ENCODE data around the gene BRIP1. TPM values are rescaled to one million over a fixed set of nuclear protein-coding genes. Genes with fewer than 3 reads are reported as not detected.

The BRIP1 gene
- total and polyA plus RNA-seq, 2 donors (not counting 3 experiments of a cell fraction or from before 2014, with no cell fraction given), result 1.8 to 12.1 TPM

DNA sequence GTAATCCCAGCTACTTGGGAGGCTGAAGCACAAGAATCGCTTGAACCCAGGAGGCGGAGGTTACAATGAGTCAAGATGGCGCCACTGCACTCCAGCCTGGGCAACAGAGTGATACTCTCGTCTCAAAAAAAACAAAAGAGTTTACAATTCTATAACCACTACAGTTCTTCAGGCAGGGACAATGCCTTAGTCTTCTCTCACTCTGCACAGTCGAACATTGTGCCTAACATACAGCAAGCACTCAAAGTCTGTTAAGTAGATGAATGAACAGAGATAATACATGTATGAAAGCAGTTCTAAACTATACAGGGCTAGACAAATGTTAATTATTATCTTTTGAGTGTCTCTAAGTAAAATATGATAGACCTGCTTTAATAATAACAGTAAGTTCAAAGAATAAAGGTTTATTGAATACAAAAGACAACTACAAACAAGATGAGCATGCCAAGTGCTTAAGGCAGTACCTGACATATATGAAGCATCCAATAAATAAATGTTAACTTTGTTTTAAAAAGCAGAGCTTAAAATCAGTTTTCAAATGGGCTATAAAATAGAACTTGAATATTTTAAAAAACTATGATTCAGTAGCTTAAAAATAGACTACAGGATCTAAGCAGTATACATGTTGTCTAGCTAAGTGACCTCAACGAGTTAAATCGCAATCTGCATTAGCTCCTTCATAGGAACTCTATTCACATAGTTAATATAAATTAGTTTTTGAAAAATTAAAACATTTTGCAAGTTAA is 45.1 kb upstream of the BRIP1 start:
- H3K36me3 ChIP-seq (ENCODE audit: control insufficient read depth in 2 of 2, extremely low read depth in 1 of 2, insufficient read depth in 2 of 2, low read length in 2 of 2), result peaks cover 3% of the 10 kb centered on the region in 2 experiments
- H3K4me2 ChIP-seq (ENCODE audit: insufficient read depth, low read length), result no peak overlapping the region
- BruUV-seq (replicated peaks), result no TSS peak
- ChIA-PET CTCF (no interaction called here), POLR2A (no interaction called here)
- H4K20me1 ChIP-seq (replicated peaks; ENCODE audit: control insufficient read depth, extremely low read depth, insufficient read depth, low read length), result no peaks in the 10 kb centered on the region
- H3K9me1 ChIP-seq (replicated peaks; ENCODE audit: control insufficient read depth, extremely low read depth, insufficient read depth, low read length), result no peaks in the 10 kb centered on the region
- no peaks in the 10 kb centered on the region for H3K79me2 ChIP-seq (ENCODE audit: control insufficient read depth, insufficient read depth, low read length)
- no peak overlapping the region for H3K9ac ChIP-seq (replicated peaks; ENCODE audit: extremely low read depth, insufficient read depth, low read length)
- H2AFZ ChIP-seq (ENCODE audit: low read depth, low read length), result no peak overlapping the region
- FAIRE-seq (no peak), DNase-seq (ENCODE audit: low read depth, low spot score) (no peak)
- TF ChIP-seq POLR2AphosphoS5 (IDR thresholded peaks at IDR 0.05; ENCODE audit: insufficient read depth, low read depth, low read length), result no peak
- TF ChIP-seq EZH2 (IDR thresholded peaks at IDR 0.05; ENCODE audit: borderline replicate concordance, low read depth, low read length, severe bottlenecking), result no peak
- TF ChIP-seq, protein P1, sequence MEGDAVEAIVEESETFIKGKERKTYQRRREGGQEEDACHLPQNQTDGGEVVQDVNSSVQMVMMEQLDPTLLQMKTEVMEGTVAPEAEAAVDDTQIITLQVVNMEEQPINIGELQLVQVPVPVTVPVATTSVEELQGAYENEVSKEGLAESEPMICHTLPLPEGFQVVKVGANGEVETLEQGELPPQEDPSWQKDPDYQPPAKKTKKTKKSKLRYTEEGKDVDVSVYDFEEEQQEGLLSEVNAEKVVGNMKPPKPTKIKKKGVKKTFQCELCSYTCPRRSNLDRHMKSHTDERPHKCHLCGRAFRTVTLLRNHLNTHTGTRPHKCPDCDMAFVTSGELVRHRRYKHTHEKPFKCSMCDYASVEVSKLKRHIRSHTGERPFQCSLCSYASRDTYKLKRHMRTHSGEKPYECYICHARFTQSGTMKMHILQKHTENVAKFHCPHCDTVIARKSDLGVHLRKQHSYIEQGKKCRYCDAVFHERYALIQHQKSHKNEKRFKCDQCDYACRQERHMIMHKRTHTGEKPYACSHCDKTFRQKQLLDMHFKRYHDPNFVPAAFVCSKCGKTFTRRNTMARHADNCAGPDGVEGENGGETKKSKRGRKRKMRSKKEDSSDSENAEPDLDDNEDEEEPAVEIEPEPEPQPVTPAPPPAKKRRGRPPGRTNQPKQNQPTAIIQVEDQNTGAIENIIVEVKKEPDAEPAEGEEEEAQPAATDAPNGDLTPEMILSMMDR (IDR thresholded peaks at IDR 0.05; ENCODE audit: extremely low read depth in 1 of 2, insufficient read depth in 1 of 2, low read depth in 1 of 2, low read length in 2 of 2), result no peak
- no peak for TF ChIP-seq JUN (IDR thresholded peaks at IDR 0.05; ENCODE audit: borderline replicate concordance, insufficient read depth, insufficient read length, low read depth)
- dilution Hi-C loops (cut with MboI; ENCODE audit: extremely low pct_ligation_motif_present, low sequenced_read_pairs), result no loop called here
- H3K27ac ChIP-seq (ENCODE audit: insufficient read depth, low read depth, low read length), result no peak overlapping the region
- H3K4me1 ChIP-seq (ENCODE audit: control insufficient read depth, extremely low read depth, insufficient read depth, low read length), result no peaks in the 10 kb centered on the region
- H3K9me3 ChIP-seq (replicated peaks; ENCODE audit: control insufficient read depth, insufficient read depth, low read length), result no peaks in the 10 kb centered on the region
- no peaks in the 10 kb centered on the region for H3K27me3 ChIP-seq (ENCODE audit: control insufficient read depth in 2 of 2, insufficient read depth in 2 of 2, low read length in 2 of 2)
- H3K4me3 ChIP-seq (replicated peaks in 1 of 3; ENCODE audit: insufficient read depth in 1 of 3, low read depth in 1 of 3, low read length in 3 of 3), result no peak overlapping the region
- intact Hi-C loops (cut with micrococcal nuclease), result no loop called here

DNA sequence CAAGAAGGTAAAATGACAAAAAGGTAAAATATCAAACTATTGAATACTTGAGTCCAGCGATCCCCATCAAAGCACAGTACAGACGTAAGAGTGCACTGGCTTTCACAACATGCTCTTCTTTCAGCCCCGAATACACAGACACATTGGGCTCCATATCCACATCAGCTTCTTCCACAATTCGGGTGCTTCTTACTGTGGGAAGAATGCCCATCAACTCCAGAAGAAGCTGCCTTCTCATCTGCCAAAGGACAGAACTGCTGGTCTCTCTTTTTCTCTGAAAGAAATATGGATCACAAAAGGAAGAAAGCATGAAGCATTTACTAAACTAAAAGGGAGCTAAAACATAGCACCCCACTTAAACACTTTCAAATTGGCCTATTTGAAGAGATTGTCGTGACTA is 44.0 kb upstream of the BRIP1 start:
- Histone ChIP-seq H4K20me1 (replicated peaks; ENCODE audit: control insufficient read depth, extremely low read depth, insufficient read depth, low read length) (no peaks in the 10 kb centered on the region), H3K9me1 (replicated peaks; ENCODE audit: control insufficient read depth, extremely low read depth, insufficient read depth, low read length) (no peaks in the 10 kb centered on the region), H3K36me3 (ENCODE audit: control insufficient read depth in 2 of 2, extremely low read depth in 1 of 2, insufficient read depth in 2 of 2, low read length in 2 of 2) (peaks cover 3% of the 10 kb centered on the region in 2 experiments), H3K9me3 (replicated peaks; ENCODE audit: control insufficient read depth, insufficient read depth, low read length) (no peaks in the 10 kb centered on the region), H3K27ac (ENCODE audit: insufficient read depth, low read depth, low read length) (no peak overlapping the region), H3K4me1 (ENCODE audit: control insufficient read depth, extremely low read depth, insufficient read depth, low read length) (no peaks in the 10 kb centered on the region), H3K9ac (replicated peaks; ENCODE audit: extremely low read depth, insufficient read depth, low read length) (no peak overlapping the region), H3K4me3 (replicated peaks in 1 of 3; ENCODE audit: insufficient read depth in 1 of 3, low read depth in 1 of 3, low read length in 3 of 3) (no peak overlapping the region), H3K4me2 (ENCODE audit: insufficient read depth, low read length) (no peak overlapping the region), H2AFZ (ENCODE audit: low read depth, low read length) (no peak overlapping the region), H3K79me2 (ENCODE audit: control insufficient read depth, insufficient read depth, low read length) (no peaks in the 10 kb centered on the region), H3K27me3 (ENCODE audit: control insufficient read depth in 2 of 2, insufficient read depth in 2 of 2, low read length in 2 of 2) (no peaks in the 10 kb centered on the region)
- intact Hi-C loops (cut with micrococcal nuclease) (no loop called here), dilution Hi-C loops (cut with MboI; ENCODE audit: extremely low pct_ligation_motif_present, low sequenced_read_pairs) (no loop called here)
- no peak for TF ChIP-seq POLR2A (IDR thresholded peaks at IDR 0.05; ENCODE audit: low read depth, low read length)
- TF ChIP-seq, protein P2, sequence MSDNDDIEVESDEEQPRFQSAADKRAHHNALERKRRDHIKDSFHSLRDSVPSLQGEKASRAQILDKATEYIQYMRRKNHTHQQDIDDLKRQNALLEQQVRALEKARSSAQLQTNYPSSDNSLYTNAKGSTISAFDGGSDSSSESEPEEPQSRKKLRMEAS (IDR thresholded peaks at IDR 0.05; ENCODE audit: insufficient read depth, insufficient read length), result no peak
- TF ChIP-seq JUN (IDR thresholded peaks at IDR 0.05; ENCODE audit: borderline replicate concordance, insufficient read depth, insufficient read length, low read depth), result no peak
- TF ChIP-seq MYC (IDR thresholded peaks at IDR 0.05; ENCODE audit: low read depth, low read length), result no peak
- no peak for TF ChIP-seq GATA2 (IDR thresholded peaks at IDR 0.05; ENCODE audit: insufficient read depth, insufficient read length, low read depth, low read length)
- no peak for TF ChIP-seq FOS (IDR thresholded peaks at IDR 0.05; ENCODE audit: borderline replicate concordance, insufficient read depth, low read length)
- TF ChIP-seq EZH2 (IDR thresholded peaks at IDR 0.05; ENCODE audit: borderline replicate concordance, low read depth, low read length, severe bottlenecking), result no peak
- TF ChIP-seq, protein P1 (IDR thresholded peaks at IDR 0.05; ENCODE audit: extremely low read depth in 1 of 2, insufficient read depth in 1 of 2, low read depth in 1 of 2, low read length in 2 of 2), result no peak
- no peak for TF ChIP-seq POLR2AphosphoS5 (IDR thresholded peaks at IDR 0.05; ENCODE audit: insufficient read depth, low read depth, low read length)
- BruUV-seq (replicated peaks), result no TSS peak
- ChIA-PET CTCF (no interaction called here), POLR2A (no interaction called here)
- FAIRE-seq (no peak), DNase-seq (ENCODE audit: low read depth, low spot score) (no peak)
